Stomach (tissue), 9 donors: ENCODE data around the gene MAVS. TPM values are rescaled to one million over a fixed set of nuclear protein-coding genes. Genes with fewer than 3 reads are reported as not detected.
"Not testable (repeated sequence)": the region's sequence is repeated elsewhere in the genome, so short reads cannot be mapped to it uniquely, and the experiment has no call there.

Source experiments
- DNase-seq, 2 donors: peaks; one replicate each; pipeline versions ENCODE4 v3.0.0 to v3.0.0-alpha.2; 2013 to 2019
- H3K27ac ChIP-seq, 5 donors: fragments of 200-600 bp in 4 of 5; sonication (generic) in 4 of 5; one replicate each; pipeline ENCODE4 v1.5.1; 2013 to 2019; ENCODE audit warnings: mild to moderate bottlenecking in 1 of 5, moderate library complexity in 1 of 5
- H3K27me3 ChIP-seq, 3 donors: fragments of 200-600 bp; sonication (generic); one replicate each; pipeline ENCODE4 v1.5.1; 2017 to 2019; ENCODE audit warnings: mixed run types in 1 of 3
- H3K36me3 ChIP-seq, 4 donors: fragments of 200-600 bp; sonication (generic); 1 replicate in 3 of 4; 2 replicates in 1 of 4; pipeline ENCODE4 v1.5.1; 2016 to 2019
- H3K4me1 ChIP-seq, 4 donors: fragments of 200-600 bp; sonication (generic); one replicate each; pipeline ENCODE4 v1.5.1; 2016 to 2019
- H3K4me3 ChIP-seq, 4 donors: fragments of 200-600 bp; sonication (generic) in 3 of 4; one replicate each; pipeline ENCODE4 v1.5.1; 2016 to 2019; ENCODE audit warnings: mild to moderate bottlenecking in 1 of 4
- H3K9me3 ChIP-seq, 4 donors: fragments of 200-600 bp; sonication (generic); one replicate each; pipeline ENCODE4 v1.5.1; 2016 to 2019
- EP300 ChIP-seq: sonication (generic); formaldehyde crosslinking; IDR thresholded peaks from one replicate; pipeline ENCODE4 v1.6.1; 2017; ENCODE audit warnings: antibody characterized with exemption
- POLR2A ChIP-seq, 4 donors: fragments of 450-650 bp; IDR thresholded peaks; one replicate each; pipeline ENCODE4 v1.6.1; 2016; ENCODE audit warnings: antibody characterized with exemption in 4 of 4, control low read depth in 2 of 4, mild to moderate bottlenecking in 1 of 4, moderate library complexity in 1 of 4
- POLR2AphosphoS5 ChIP-seq, 3 donors: sonication (generic); formaldehyde crosslinking; IDR thresholded peaks; one replicate each; pipeline ENCODE4 v1.6.1; 2016; ENCODE audit warnings: antibody characterized with exemption in 3 of 3
- WGBS, 5 donors: extraction: QIAGEN DNeasy Blood & Tissue Kit in 3 of 5; methylation state at CpG; one replicate each; pipeline versions ENCODE4 v1.1.5 to v1.1.7; 2013 to 2018; 5-methylcytosine and 5-hydroxymethylcytosine counted together
- intact Hi-C: fragments of 100-400 bp; cut with DNase I; formaldehyde crosslinking; loops from one replicate; pipeline ENCODE4 v1.15.1; 2023; ENCODE audit warnings: low total_unique reads
- polyA plus RNA-seq, 3 donors: library from polyadenylated mRNA; stranded (reverse); fragments of 200-250 nt; gene quantifications; one replicate each; pipeline ENCODE4 v1.2.3, GENCODE V29; 2013
- total RNA-seq, 5 donors: library from RNA; depleted of rRNA; stranded (reverse); fragments of >200 nt; gene quantifications; one replicate each; pipeline versions ENCODE4 v1.1.0 to v1.2.3, GENCODE V29; 2014 to 2016
- TF ChIP-seq, protein P1 (sequence below), 7 experiments: fragments of 450-650 bp in 4 of 7; fragments of 200-600 bp in 3 of 7; sonication (generic) in 3 of 7; IDR thresholded peaks; one replicate each; pipeline ENCODE4 v1.5.1; 2016 to 2019; ENCODE audit warnings: antibody characterized with exemption in 7 of 7, control low read depth in 2 of 7, mild to moderate bottlenecking in 1 of 7
- donor health status: healthy with polysubstance abuse.
- donor health status: Bipolar disorder and iron deficiency.
- donor health status: healthy.

Gene MAVS
- total and polyA plus RNA-seq, 8 donors: 6.3 to 50.4 (median 30.8) TPM

- WGBS, 5 donors: 90 to 95% (median 94%) methylated on average over 11 to 14 of the region's 14 CpGs
- no peaks in the 10 kb centered on the region for H3K9me3 ChIP-seq
- intact Hi-C loops: no loop called here
- no peak overlapping the region for H3K4me3 ChIP-seq
- DNase-seq: peak in 1 of 2 donors; percentile 13
- H3K36me3 ChIP-seq: peaks cover 32 to 52% (median 52%) of the 10 kb centered on the region in 4 donors
- H3K27ac ChIP-seq: peak overlapping the region in 1 of 5 donors; percentile 99
- H3K27me3 ChIP-seq: no peaks in the 10 kb centered on the region
- peaks cover 21 to 33% (median 30%) of the 10 kb centered on the region in 4 donors for H3K4me1 ChIP-seq
- TF ChIP-seq POLR2A (IDR thresholded peaks at IDR 0.05) (no peak), EP300 (no peak)
These were observed 24.6 kb upstream of the MAVS start for GRCh38 chr20:3821996-3822395.

DNA sequence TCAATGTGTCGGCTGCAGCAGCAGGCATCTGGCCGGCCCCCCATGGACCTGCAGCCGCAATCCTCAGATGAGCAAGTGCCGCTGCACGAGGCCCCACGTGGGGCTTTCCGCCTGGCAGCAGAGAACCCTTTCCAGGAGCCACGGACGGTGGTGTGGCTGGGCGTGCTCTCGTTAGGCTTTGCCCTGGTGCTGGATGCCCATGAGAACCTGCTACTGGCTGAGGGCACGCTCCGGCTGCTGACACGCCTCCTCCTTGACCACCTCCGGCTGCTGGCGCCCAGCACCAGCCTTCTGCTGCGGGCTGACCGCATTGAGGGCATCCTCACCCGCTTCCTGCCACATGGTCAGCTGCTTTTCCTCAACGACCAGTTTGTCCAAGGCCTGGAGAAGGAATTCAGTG is 22.8 kb upstream of the MAVS start:
- intact Hi-C loops: no loop called here

DNA sequence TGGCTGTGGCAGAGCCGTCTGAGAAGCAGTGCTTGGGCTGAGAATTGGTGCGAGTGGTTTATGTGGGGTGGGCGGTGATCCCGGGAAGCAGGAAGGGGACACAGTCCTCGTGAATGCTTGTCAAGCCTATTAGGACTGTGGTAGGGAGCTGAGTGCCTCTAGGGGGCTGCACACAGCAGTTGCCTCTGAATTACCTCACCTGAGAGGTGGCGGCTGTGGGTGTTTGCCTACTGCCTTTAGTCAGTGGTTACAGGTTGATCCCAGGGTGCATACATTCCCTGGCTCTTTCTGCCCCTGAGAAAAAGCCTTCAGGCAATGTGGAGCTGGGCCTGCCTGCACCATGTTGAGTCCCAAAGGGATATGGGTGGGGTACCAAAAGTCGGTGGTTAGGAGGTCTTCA is 21.1 kb upstream of the MAVS start:
- Histone ChIP-seq H3K9me3 (no peaks in the 10 kb centered on the region), H3K4me1 (peaks cover 5 to 11% (median 7%) of the 10 kb centered on the region in 4 donors), H3K27ac (no peak overlapping the region), H3K27me3 (no peaks in the 10 kb centered on the region), H3K36me3 (peaks cover 32 to 76% (median 68%) of the 10 kb centered on the region in 4 donors), H3K4me3 (no peak overlapping the region)
- intact Hi-C loops: no loop called here
- 73 to 84% (median 77%) methylated on average over 7 of the region's 7 CpGs for WGBS, 5 donors
- peak in 1 of 2 donors; percentile 12 for DNase-seq
- no peak for TF ChIP-seq POLR2AphosphoS5 (IDR thresholded peaks at IDR 0.05)

More for the DNA sequence above, 22.8 kb upstream of the MAVS start:
- Histone ChIP-seq H3K27ac (no peak overlapping the region), H3K4me1 (peaks cover 11 to 22% (median 19%) of the 10 kb centered on the region in 4 donors), H3K9me3 (no peaks in the 10 kb centered on the region), H3K4me3 (no peak overlapping the region), H3K36me3 (peaks cover 32 to 70% (median 68%) of the 10 kb centered on the region in 4 donors), H3K27me3 (no peaks in the 10 kb centered on the region)
- TF ChIP-seq, protein P1, sequence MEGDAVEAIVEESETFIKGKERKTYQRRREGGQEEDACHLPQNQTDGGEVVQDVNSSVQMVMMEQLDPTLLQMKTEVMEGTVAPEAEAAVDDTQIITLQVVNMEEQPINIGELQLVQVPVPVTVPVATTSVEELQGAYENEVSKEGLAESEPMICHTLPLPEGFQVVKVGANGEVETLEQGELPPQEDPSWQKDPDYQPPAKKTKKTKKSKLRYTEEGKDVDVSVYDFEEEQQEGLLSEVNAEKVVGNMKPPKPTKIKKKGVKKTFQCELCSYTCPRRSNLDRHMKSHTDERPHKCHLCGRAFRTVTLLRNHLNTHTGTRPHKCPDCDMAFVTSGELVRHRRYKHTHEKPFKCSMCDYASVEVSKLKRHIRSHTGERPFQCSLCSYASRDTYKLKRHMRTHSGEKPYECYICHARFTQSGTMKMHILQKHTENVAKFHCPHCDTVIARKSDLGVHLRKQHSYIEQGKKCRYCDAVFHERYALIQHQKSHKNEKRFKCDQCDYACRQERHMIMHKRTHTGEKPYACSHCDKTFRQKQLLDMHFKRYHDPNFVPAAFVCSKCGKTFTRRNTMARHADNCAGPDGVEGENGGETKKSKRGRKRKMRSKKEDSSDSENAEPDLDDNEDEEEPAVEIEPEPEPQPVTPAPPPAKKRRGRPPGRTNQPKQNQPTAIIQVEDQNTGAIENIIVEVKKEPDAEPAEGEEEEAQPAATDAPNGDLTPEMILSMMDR (IDR thresholded peaks at IDR 0.05): no peak
- no peak for TF ChIP-seq POLR2A (IDR thresholded peaks at IDR 0.05)
- no peak for TF ChIP-seq EP300
- no peak for TF ChIP-seq POLR2AphosphoS5 (IDR thresholded peaks at IDR 0.05)
- DNase-seq: peak in 1 of 2 donors; percentile 3
- 90 to 96% (median 91%) methylated on average over 14 to 20 of the region's 20 CpGs for WGBS, 5 donors

- no peaks in the 10 kb centered on the region for H3K9me3 ChIP-seq
These were observed 20.2 kb upstream of the MAVS start for GRCh38 chr20:3826420-3826819.

GRCh38 chr20:3828798-3829197 is 17.8 kb upstream of the MAVS start:
- no peak overlapping the region for H3K27ac ChIP-seq
- intact Hi-C loops: no loop called here
- no peaks in the 10 kb centered on the region for H3K4me1 ChIP-seq
- peaks cover 21 to 60% (median 48%) of the 10 kb centered on the region in 4 donors for H3K36me3 ChIP-seq
- no peaks in the 10 kb centered on the region for H3K27me3 ChIP-seq
- H3K4me3 ChIP-seq: no peak overlapping the region
- H3K9me3 ChIP-seq: no peaks in the 10 kb centered on the region
- 88 to 96% (median 93%) methylated on average over 3 of the region's 3 CpGs for WGBS, 5 donors
- TF ChIP-seq, protein P1 (IDR thresholded peaks at IDR 0.05): no peak
- TF ChIP-seq POLR2A (IDR thresholded peaks at IDR 0.05) (no peak), EP300 (no peak), POLR2AphosphoS5 (IDR thresholded peaks at IDR 0.05) (no peak)
- no peak for DNase-seq

More at GRCh38 chr20:3826420-3826819, 20.2 kb upstream of the MAVS start:
- Histone ChIP-seq H3K36me3 (peaks cover 32 to 76% (median 68%) of the 10 kb centered on the region in 4 donors), H3K4me3 (no peak overlapping the region), H3K27ac (no peak overlapping the region), H3K27me3 (no peaks in the 10 kb centered on the region), H3K4me1 (peaks cover 2 to 6% (median 3%) of the 10 kb centered on the region in 4 donors)
- TF ChIP-seq EP300: no peak
- TF ChIP-seq POLR2A (IDR thresholded peaks at IDR 0.05): no peak
- TF ChIP-seq POLR2AphosphoS5 (IDR thresholded peaks at IDR 0.05): no peak
- TF ChIP-seq, protein P1 (IDR thresholded peaks at IDR 0.05): no peak
- WGBS, 5 donors: 77 to 86% (median 78%) methylated on average over 4 of the region's 4 CpGs
- intact Hi-C loops: no loop called here
- no peak for DNase-seq

DNA sequence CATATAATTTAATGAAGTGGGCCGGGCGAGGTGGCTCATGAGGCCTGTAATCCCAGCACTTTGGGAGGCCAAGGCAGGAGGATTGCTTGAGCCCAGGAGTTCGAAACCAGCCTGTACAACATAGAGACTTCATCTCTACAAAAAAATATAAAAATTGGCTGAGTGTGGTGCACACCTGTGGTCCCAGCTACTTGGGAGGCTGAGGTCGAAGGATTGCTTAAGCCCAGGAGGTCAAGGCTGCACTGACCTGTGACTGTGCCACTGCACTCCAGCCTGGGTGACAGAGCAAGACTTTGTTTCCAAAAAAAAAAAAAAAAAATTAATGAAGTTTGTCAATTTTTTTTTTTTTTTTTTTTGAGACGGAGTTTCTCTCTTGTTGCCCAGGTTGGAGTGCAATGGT is 16.7 kb upstream of the MAVS start:
- DNase-seq, H3K4me1 ChIP-seq, H3K27ac ChIP-seq, H3K4me3 ChIP-seq, H3K27me3 ChIP-seq, H3K9me3 ChIP-seq, intact Hi-C loops: not testable (repeated sequence)
- 93 to 98% (median 95%) methylated on average over 5 of the region's 5 CpGs for WGBS, 5 donors
- peaks cover 10 to 49% (median 37%) of the 10 kb centered on the region in 4 donors for H3K36me3 ChIP-seq
